ENCODE results near the gene ATP7A. TPM values are rescaled to one million over a fixed set of nuclear protein-coding genes. Genes with fewer than 3 reads are reported as not detected.

ATP7A gene
- total and polyA plus RNA-seq, 9 of the 15 experiments (the other 6 are each of a cell fraction or from before 2014, with no cell fraction given) = 7.8 to 22.7 (median 11.6) TPM

Small RNA genes within 50 kb of the gene (small RNA-seq; reads per million reads assigned to genes)
- gene RN7SL460P = not detected

Other genes starting within 250 kb of the ATP7A start
- gene ATRX, start 124.5 kb upstream of the ATP7A start, total RNA-seq (2014; rRNA removed) = 15.6 and 26.7 TPM in 2 replicates
- gene ATRX, start 124.5 kb upstream of the ATP7A start, total RNA-seq (2014; rRNA removed; fragmentation: Illumina TruSeq; extraction: Trizol) = 23.1 and 25.9 TPM in 2 replicates
- 20.1 and 21.4 TPM in 2 replicates for gene ATRX, start 124.5 kb upstream of the ATP7A start, total RNA-seq (2015; rRNA removed; fragmentation: Illumina TruSeq; extraction: Trizol)
- 20.7 and 24.0 TPM in 2 replicates for gene ATRX, start 124.5 kb upstream of the ATP7A start, total RNA-seq (2021)
- 14.6 and 22.2 TPM in 2 replicates for gene ATRX, start 124.5 kb upstream of the ATP7A start, polyA plus RNA-seq (2011; rRNA removed)
- 12.6 and 13.1 TPM in 2 replicates for gene ATRX, start 124.5 kb upstream of the ATP7A start, polyA plus RNA-seq (2014; fragmentation: Illumina TruSeq; extraction: Trizol)
- 10 to 100 TPM in 1 of 2 experiments, 1 to 10 TPM in 1; 7.7 to 11.8 TPM for gene ATRX, start 124.5 kb upstream of the ATP7A start, polyA plus RNA-seq (2014; fragmentation: Nextera tagmentation; extraction: Ambion mirVana)
- 12.9 and 20.2 TPM in 2 replicates for gene ATRX, start 124.5 kb upstream of the ATP7A start, polyA plus RNA-seq (2014; rRNA removed)
- gene MAGT1, start 15.3 kb upstream of the ATP7A start, total RNA-seq (2014; rRNA removed) = 26.8 and 46.2 TPM in 2 replicates
- gene MAGT1, start 15.3 kb upstream of the ATP7A start, total RNA-seq (2014; rRNA removed; fragmentation: Illumina TruSeq; extraction: Trizol) = 35.4 and 37.8 TPM in 2 replicates
- 28.7 and 29.4 TPM in 2 replicates for gene MAGT1, start 15.3 kb upstream of the ATP7A start, total RNA-seq (2015; rRNA removed; fragmentation: Illumina TruSeq; extraction: Trizol)
- gene MAGT1, start 15.3 kb upstream of the ATP7A start, total RNA-seq (2021) = 21.8 and 21.9 TPM in 2 replicates
- 26.1 and 34.9 TPM in 2 replicates for gene MAGT1, start 15.3 kb upstream of the ATP7A start, polyA plus RNA-seq (2011; rRNA removed)
- gene MAGT1, start 15.3 kb upstream of the ATP7A start, polyA plus RNA-seq (2014; fragmentation: Illumina TruSeq; extraction: Trizol) = 25.0 and 28.8 TPM in 2 replicates
- gene MAGT1, start 15.3 kb upstream of the ATP7A start, polyA plus RNA-seq (2014; fragmentation: Nextera tagmentation; extraction: Ambion mirVana) = 10 to 100 TPM; 19.0 to 23.1 TPM
- gene MAGT1, start 15.3 kb upstream of the ATP7A start, polyA plus RNA-seq (2014; rRNA removed) = 15.5 and 16.5 TPM in 2 replicates
- 577 and 694 TPM in 2 replicates for gene COX7B, start 11.2 kb upstream of the ATP7A start, total RNA-seq (2014; rRNA removed)
- 1,307 and 1,325 TPM in 2 replicates for gene COX7B, start 11.2 kb upstream of the ATP7A start, total RNA-seq (2014; rRNA removed; fragmentation: Illumina TruSeq; extraction: Trizol)
- gene COX7B, start 11.2 kb upstream of the ATP7A start, total RNA-seq (2015; rRNA removed; fragmentation: Illumina TruSeq; extraction: Trizol) = 976 and 1,056 TPM in 2 replicates
- gene COX7B, start 11.2 kb upstream of the ATP7A start, total RNA-seq (2021) = 549 and 655 TPM in 2 replicates
- gene COX7B, start 11.2 kb upstream of the ATP7A start, polyA plus RNA-seq (2011; rRNA removed) = 2,285 and 2,612 TPM in 2 replicates
- gene COX7B, start 11.2 kb upstream of the ATP7A start, polyA plus RNA-seq (2014; fragmentation: Illumina TruSeq; extraction: Trizol) = 1,072 and 1,120 TPM in 2 replicates
- gene COX7B, start 11.2 kb upstream of the ATP7A start, polyA plus RNA-seq (2014; fragmentation: Nextera tagmentation; extraction: Ambion mirVana) = 1,000 to 10,000 TPM; 2,613 to 2,891 TPM
- 1,602 and 1,756 TPM in 2 replicates for gene COX7B, start 11.2 kb upstream of the ATP7A start, polyA plus RNA-seq (2014; rRNA removed)
- not detected in 2 replicates for gene PGAM4, start 58.9 kb downstream of the ATP7A start, total RNA-seq (2014; rRNA removed)
- gene PGAM4, start 58.9 kb downstream of the ATP7A start, total RNA-seq (2014; rRNA removed; fragmentation: Illumina TruSeq; extraction: Trizol) = 0.32 and 0.55 TPM in 2 replicates
- gene PGAM4, start 58.9 kb downstream of the ATP7A start, total RNA-seq (2015; rRNA removed; fragmentation: Illumina TruSeq; extraction: Trizol) = not detected in 2 replicates
- gene PGAM4, start 58.9 kb downstream of the ATP7A start, total RNA-seq (2021) = not detected in 2 replicates
- 0.72 and 0.75 TPM in 2 replicates for gene PGAM4, start 58.9 kb downstream of the ATP7A start, polyA plus RNA-seq (2011; rRNA removed)
- not detected in 2 replicates for gene PGAM4, start 58.9 kb downstream of the ATP7A start, polyA plus RNA-seq (2014; fragmentation: Illumina TruSeq; extraction: Trizol)
- gene PGAM4, start 58.9 kb downstream of the ATP7A start, polyA plus RNA-seq (2014; fragmentation: Nextera tagmentation; extraction: Ambion mirVana) = not detected
- not detected in 2 replicates for gene PGAM4, start 58.9 kb downstream of the ATP7A start, polyA plus RNA-seq (2014; rRNA removed)
- 199 and 230 TPM in 2 replicates for gene PGK1, start 193.6 kb downstream of the ATP7A start, total RNA-seq (2014; rRNA removed)
- 378 and 428 TPM in 2 replicates for gene PGK1, start 193.6 kb downstream of the ATP7A start, total RNA-seq (2014; rRNA removed; fragmentation: Illumina TruSeq; extraction: Trizol)
- gene PGK1, start 193.6 kb downstream of the ATP7A start, total RNA-seq (2015; rRNA removed; fragmentation: Illumina TruSeq; extraction: Trizol) = 253 and 265 TPM in 2 replicates
- 397 and 412 TPM in 2 replicates for gene PGK1, start 193.6 kb downstream of the ATP7A start, total RNA-seq (2021)
- 1,361 and 1,378 TPM in 2 replicates for gene PGK1, start 193.6 kb downstream of the ATP7A start, polyA plus RNA-seq (2011; rRNA removed)
- 332 and 352 TPM in 2 replicates for gene PGK1, start 193.6 kb downstream of the ATP7A start, polyA plus RNA-seq (2014; fragmentation: Illumina TruSeq; extraction: Trizol)
- 100 to 1,000 TPM; 541 to 543 TPM for gene PGK1, start 193.6 kb downstream of the ATP7A start, polyA plus RNA-seq (2014; fragmentation: Nextera tagmentation; extraction: Ambion mirVana)
- gene PGK1, start 193.6 kb downstream of the ATP7A start, polyA plus RNA-seq (2014; rRNA removed) = 294 and 317 TPM in 2 replicates
- 10.9 and 16.1 TPM in 2 replicates for gene TAF9B, start 229.0 kb downstream of the ATP7A start, total RNA-seq (2014; rRNA removed)
- 28.1 and 31.4 TPM in 2 replicates for gene TAF9B, start 229.0 kb downstream of the ATP7A start, total RNA-seq (2014; rRNA removed; fragmentation: Illumina TruSeq; extraction: Trizol)
- gene TAF9B, start 229.0 kb downstream of the ATP7A start, total RNA-seq (2015; rRNA removed; fragmentation: Illumina TruSeq; extraction: Trizol) = 20.6 and 20.8 TPM in 2 replicates
- gene TAF9B, start 229.0 kb downstream of the ATP7A start, total RNA-seq (2021) = 18.6 and 19.1 TPM in 2 replicates
- gene TAF9B, start 229.0 kb downstream of the ATP7A start, polyA plus RNA-seq (2011; rRNA removed) = 32.9 and 42.1 TPM in 2 replicates
- gene TAF9B, start 229.0 kb downstream of the ATP7A start, polyA plus RNA-seq (2014; fragmentation: Illumina TruSeq; extraction: Trizol) = 26.2 and 30.3 TPM in 2 replicates
- 10 to 100 TPM; 19.3 to 36.5 TPM for gene TAF9B, start 229.0 kb downstream of the ATP7A start, polyA plus RNA-seq (2014; fragmentation: Nextera tagmentation; extraction: Ambion mirVana)
- gene TAF9B, start 229.0 kb downstream of the ATP7A start, polyA plus RNA-seq (2014; rRNA removed) = 16.7 and 17.7 TPM in 2 replicates

Measured in K562 (cell line).